PFSK-1 (cell line): ENCODE data around the gene USP35.

Experiments used
- FOXP2 ChIP-seq: optimal IDR thresholded peaks from 2 replicates; pipeline ENCODE3; 2011; ENCODE audit warnings: borderline replicate concordance, control low read depth, inconsistent platforms; ENCODE audit not compliant: insufficient read depth; ENCODE audit errors: extremely low read length, extremely low read depth
- POLR2AphosphoS5 ChIP-seq: IDR thresholded peaks from 2 replicates; pipeline ENCODE4 v1.6.1; 2012; ENCODE audit warnings: low read depth, mild to moderate bottlenecking, control low read depth, low read length, moderate library complexity
- SIN3A ChIP-seq: IDR thresholded peaks from 2 replicates; pipeline ENCODE4 v1.6.1; 2012; ENCODE audit warnings: mild to moderate bottlenecking, low read length, moderate library complexity, borderline replicate concordance; ENCODE audit not compliant: insufficient read depth
- TAF1 ChIP-seq: IDR thresholded peaks from 2 replicates; pipeline ENCODE4 v1.6.1; 2012; ENCODE audit warnings: low read length, control low read depth, borderline replicate concordance; ENCODE audit not compliant: insufficient read depth
- TF ChIP-seq, protein P1 (sequence below), 2 experiments: IDR thresholded peaks; 2 replicates each; pipeline versions ENCODE4 v1.6.1 to v1.8.0; 2011 to 2012; ENCODE audit warnings: low read depth in 2 of 2, low read length in 2 of 2, control low read depth in 1 of 2, inconsistent platforms in 1 of 2, mild to moderate bottlenecking in 1 of 2, moderate library complexity in 1 of 2; ENCODE audit not compliant: insufficient read depth in 1 of 2

USP35 gene

DNA sequence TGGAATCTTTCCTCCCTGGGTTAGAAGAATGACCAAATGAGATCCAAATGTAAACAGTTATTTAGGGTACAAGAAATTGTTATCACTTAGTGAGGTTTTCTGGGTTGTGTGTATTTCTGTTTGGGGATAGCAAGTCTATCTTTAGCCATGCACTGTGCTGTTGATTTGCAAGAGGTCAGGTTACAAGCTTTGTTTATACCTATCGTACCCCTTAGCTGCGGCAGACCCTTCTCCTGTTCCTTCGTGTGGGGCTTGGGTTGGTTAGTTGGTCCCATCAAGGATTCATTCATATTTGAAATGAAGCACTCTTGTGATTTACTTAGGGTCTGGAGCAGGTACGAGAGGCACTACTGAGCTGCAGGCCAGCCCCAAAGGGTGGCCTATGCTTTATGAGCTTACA is 72.6 kb downstream of the USP35 start:
- no peak for TF ChIP-seq FOXP2
- no peak for TF ChIP-seq TAF1
- TF ChIP-seq POLR2AphosphoS5 = no peak
- TF ChIP-seq SIN3A = no peak
- TF ChIP-seq, protein P1, sequence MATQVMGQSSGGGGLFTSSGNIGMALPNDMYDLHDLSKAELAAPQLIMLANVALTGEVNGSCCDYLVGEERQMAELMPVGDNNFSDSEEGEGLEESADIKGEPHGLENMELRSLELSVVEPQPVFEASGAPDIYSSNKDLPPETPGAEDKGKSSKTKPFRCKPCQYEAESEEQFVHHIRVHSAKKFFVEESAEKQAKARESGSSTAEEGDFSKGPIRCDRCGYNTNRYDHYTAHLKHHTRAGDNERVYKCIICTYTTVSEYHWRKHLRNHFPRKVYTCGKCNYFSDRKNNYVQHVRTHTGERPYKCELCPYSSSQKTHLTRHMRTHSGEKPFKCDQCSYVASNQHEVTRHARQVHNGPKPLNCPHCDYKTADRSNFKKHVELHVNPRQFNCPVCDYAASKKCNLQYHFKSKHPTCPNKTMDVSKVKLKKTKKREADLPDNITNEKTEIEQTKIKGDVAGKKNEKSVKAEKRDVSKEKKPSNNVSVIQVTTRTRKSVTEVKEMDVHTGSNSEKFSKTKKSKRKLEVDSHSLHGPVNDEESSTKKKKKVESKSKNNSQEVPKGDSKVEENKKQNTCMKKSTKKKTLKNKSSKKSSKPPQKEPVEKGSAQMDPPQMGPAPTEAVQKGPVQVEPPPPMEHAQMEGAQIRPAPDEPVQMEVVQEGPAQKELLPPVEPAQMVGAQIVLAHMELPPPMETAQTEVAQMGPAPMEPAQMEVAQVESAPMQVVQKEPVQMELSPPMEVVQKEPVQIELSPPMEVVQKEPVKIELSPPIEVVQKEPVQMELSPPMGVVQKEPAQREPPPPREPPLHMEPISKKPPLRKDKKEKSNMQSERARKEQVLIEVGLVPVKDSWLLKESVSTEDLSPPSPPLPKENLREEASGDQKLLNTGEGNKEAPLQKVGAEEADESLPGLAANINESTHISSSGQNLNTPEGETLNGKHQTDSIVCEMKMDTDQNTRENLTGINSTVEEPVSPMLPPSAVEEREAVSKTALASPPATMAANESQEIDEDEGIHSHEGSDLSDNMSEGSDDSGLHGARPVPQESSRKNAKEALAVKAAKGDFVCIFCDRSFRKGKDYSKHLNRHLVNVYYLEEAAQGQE (IDR thresholded peaks at IDR 0.05; ENCODE audit: insufficient read depth in 1 of 2, low read depth in 2 of 2, low read length in 2 of 2) = no peak

DNA sequence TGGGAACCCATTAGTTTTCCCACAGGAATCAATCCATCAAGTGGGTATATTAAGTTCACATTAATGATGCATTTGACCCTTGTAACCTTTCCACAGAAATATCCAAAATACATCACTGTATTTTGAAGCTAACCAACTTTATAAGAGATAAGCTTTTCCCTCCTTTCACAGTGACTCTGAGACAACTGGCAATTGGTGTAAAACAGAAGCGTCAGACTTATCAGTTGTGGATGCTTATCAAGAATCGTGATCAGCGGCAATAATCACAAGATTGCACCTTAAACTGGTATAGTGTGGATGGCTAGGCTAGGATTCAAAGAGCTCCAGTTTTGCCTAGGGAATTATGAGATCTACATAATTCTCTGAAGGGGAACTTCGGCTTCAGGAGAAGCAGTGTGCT is 73.1 kb downstream of the USP35 start:
- TF ChIP-seq SIN3A (no peak), FOXP2 (no peak), POLR2AphosphoS5 (no peak)

DNA sequence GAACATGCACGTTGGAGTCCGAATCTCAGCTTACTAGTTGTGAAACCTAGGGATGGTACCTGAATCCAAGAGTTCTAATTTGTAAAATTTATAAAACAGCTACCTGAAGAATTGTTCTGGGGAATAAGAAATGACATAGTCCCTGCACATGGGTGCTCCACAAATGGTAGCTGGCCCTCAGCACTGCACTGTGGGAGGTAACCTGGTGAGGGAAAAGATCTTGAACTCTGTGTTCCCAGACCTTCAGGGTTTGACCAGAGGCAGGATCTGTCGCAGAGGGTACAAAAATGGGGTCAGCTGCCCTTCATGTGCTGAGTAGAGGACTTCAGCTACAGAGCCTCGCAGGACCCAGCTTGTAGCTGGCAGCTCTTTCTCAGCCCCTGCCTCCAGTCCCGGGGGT is 73.5 kb downstream of the USP35 start:
- TF ChIP-seq TAF1 = no peak
- TF ChIP-seq SIN3A = no peak
- TF ChIP-seq POLR2AphosphoS5 = no peak
- TF ChIP-seq, protein P1 (IDR thresholded peaks at IDR 0.05; ENCODE audit: insufficient read depth in 1 of 2, low read depth in 2 of 2, low read length in 2 of 2) = no peak

DNA sequence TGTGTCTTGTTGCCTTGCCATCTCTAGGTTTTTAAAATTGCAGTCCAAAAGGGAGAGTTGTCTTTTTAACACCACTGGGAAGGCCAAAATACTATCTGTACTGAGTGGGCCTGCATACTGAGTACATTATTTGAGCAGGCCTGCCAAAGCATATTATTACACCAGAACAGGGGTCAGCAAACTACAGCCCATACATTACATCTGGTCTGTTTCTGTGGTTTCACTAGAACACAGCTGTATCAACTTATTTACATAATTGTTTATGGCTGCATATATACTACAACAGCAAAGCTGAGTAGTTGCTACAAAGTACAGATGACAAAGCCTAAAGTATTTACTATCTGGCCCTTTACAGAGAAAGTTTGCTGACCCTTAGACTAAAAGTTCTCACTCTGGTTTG is 74.0 kb downstream of the USP35 start:
- TF ChIP-seq FOXP2 = no peak
- no peak for TF ChIP-seq SIN3A
- no peak for TF ChIP-seq TAF1
- TF ChIP-seq, protein P1 (IDR thresholded peaks at IDR 0.05; ENCODE audit: insufficient read depth in 1 of 2, low read depth in 2 of 2, low read length in 2 of 2) = no peak
- no peak for TF ChIP-seq POLR2AphosphoS5
